ENCODE measurements around the gene FCAR.
"Not testable (repeated sequence)": the region's sequence is repeated elsewhere in the genome, so short reads cannot be mapped to it uniquely, and the experiment has no call there.

FCAR gene

DNA sequence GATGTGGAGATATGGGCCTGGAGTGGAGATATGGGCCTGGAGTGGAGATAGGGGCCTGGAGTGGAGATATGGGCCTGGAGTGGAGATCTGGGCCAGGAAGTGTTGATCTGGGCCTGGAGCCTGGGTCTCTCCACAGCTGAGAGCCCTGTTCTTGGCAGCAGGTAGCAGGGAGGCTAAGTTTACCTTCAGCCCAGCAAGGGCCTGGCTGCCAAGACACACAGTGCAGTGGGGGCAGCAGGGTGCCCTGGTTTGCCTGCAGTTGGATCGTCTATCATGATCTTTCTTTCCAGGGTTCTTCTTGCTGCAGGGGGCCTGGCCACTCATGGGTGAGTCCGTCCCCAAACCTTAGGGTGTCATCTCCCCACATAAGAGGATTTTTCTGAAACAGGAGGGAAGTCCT, 23.1 kb upstream of the FCAR start:
- peaks cover 14% of the 10 kb centered on the region for H3K27me3 ChIP-seq (ENCODE audit: low read depth, low read length)
- no peak overlapping the region for H3K4me3 ChIP-seq (ENCODE audit: low read length)
- H2AFZ ChIP-seq (ENCODE audit: low read depth, low read length), result no peak overlapping the region
- H3K27ac ChIP-seq (ENCODE audit: low read length), result no peak overlapping the region
- H4K20me1 ChIP-seq (ENCODE audit: insufficient read depth, low read length), result no peaks in the 10 kb centered on the region
- H3K4me2 ChIP-seq (ENCODE audit: low read length), result no peak overlapping the region
- TF ChIP-seq CTCF (IDR thresholded peaks at IDR 0.05; ENCODE audit: low read depth, low read length), result no peak
- no peak for TF ChIP-seq EZH2phosphoT487 (IDR thresholded peaks at IDR 0.05; ENCODE audit: low read depth)
- no peaks in the 10 kb centered on the region for H3K4me1 ChIP-seq (ENCODE audit: low read length)
- no peak overlapping the region for H3K9ac ChIP-seq (ENCODE audit: low read length)
- no peaks in the 10 kb centered on the region for H3K9me3 ChIP-seq (ENCODE audit: insufficient read depth, low read length)
- no peaks in the 10 kb centered on the region for H3K79me2 ChIP-seq (ENCODE audit: low read length)
- no peaks in the 10 kb centered on the region for H3K36me3 ChIP-seq (replicated peaks; ENCODE audit: low read depth, low read length)

DNA sequence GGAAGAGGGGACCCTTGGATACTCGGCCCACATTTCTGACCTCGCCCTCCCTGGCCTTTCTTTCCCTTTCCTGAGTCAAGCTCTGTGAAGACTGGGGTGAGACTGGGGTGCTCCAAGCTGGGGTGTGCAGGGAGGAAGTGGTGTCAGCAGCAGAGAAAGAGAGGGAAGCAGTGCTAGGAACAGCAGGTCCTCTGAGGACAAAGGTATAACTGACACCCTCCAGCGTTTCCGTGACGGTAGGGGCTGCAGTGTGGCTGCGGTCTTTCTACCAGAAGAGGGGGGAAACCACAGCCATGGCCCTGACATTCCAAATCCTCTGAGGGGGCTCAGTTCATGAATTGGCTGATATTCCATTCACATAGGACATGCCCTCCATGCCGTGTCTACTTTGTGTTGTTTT, 22.7 kb upstream of the FCAR start:
- no peak overlapping the region for H3K27ac ChIP-seq (ENCODE audit: low read length)
- H3K36me3 ChIP-seq (replicated peaks; ENCODE audit: low read depth, low read length), result no peaks in the 10 kb centered on the region
- H3K4me3 ChIP-seq (ENCODE audit: low read length), result no peak overlapping the region
- H3K4me1 ChIP-seq (ENCODE audit: low read length), result no peaks in the 10 kb centered on the region
- no peak overlapping the region for H3K4me2 ChIP-seq (ENCODE audit: low read length)
- H3K79me2 ChIP-seq (ENCODE audit: low read length), result no peaks in the 10 kb centered on the region
- TF ChIP-seq EZH2phosphoT487 (IDR thresholded peaks at IDR 0.05; ENCODE audit: low read depth), result no peak
- no peak for TF ChIP-seq CTCF (IDR thresholded peaks at IDR 0.05; ENCODE audit: low read depth, low read length)
- no peaks in the 10 kb centered on the region for H3K9me3 ChIP-seq (ENCODE audit: insufficient read depth, low read length)
- peaks cover 13% of the 10 kb centered on the region for H3K27me3 ChIP-seq (ENCODE audit: low read depth, low read length)
- no peaks in the 10 kb centered on the region for H4K20me1 ChIP-seq (ENCODE audit: insufficient read depth, low read length)
- no peak overlapping the region for H2AFZ ChIP-seq (ENCODE audit: low read depth, low read length)
- H3K9ac ChIP-seq (ENCODE audit: low read length), result no peak overlapping the region

GRCh38 chr19:54855241-54855640, 18.8 kb upstream of the FCAR start:
- not testable (repeated sequence) for H3K36me3 ChIP-seq (replicated peaks; ENCODE audit: low read depth, low read length); H3K9me3 ChIP-seq (ENCODE audit: insufficient read depth, low read length); H2AFZ ChIP-seq (ENCODE audit: low read depth, low read length); H3K4me2 ChIP-seq (ENCODE audit: low read length); H4K20me1 ChIP-seq (ENCODE audit: insufficient read depth, low read length); H3K79me2 ChIP-seq (ENCODE audit: low read length); H3K9ac ChIP-seq (ENCODE audit: low read length); H3K27ac ChIP-seq (ENCODE audit: low read length); H3K4me3 ChIP-seq (ENCODE audit: low read length); H3K4me1 ChIP-seq (ENCODE audit: low read length)
- H3K27me3 ChIP-seq (ENCODE audit: low read depth, low read length), result peaks cover 25% of the 10 kb centered on the region

GRCh38 chr19:54858476-54858875, 15.6 kb upstream of the FCAR start:
- H3K27me3 ChIP-seq (ENCODE audit: low read depth, low read length), result peaks cover 24% of the 10 kb centered on the region
- H3K4me2 ChIP-seq (ENCODE audit: low read length); H3K27ac ChIP-seq (ENCODE audit: low read length); H3K9me3 ChIP-seq (ENCODE audit: insufficient read depth, low read length); H3K36me3 ChIP-seq (replicated peaks; ENCODE audit: low read depth, low read length); H4K20me1 ChIP-seq (ENCODE audit: insufficient read depth, low read length); H3K9ac ChIP-seq (ENCODE audit: low read length); H3K79me2 ChIP-seq (ENCODE audit: low read length); H2AFZ ChIP-seq (ENCODE audit: low read depth, low read length); H3K4me3 ChIP-seq (ENCODE audit: low read length); H3K4me1 ChIP-seq (ENCODE audit: low read length): not testable (repeated sequence)

DNA sequence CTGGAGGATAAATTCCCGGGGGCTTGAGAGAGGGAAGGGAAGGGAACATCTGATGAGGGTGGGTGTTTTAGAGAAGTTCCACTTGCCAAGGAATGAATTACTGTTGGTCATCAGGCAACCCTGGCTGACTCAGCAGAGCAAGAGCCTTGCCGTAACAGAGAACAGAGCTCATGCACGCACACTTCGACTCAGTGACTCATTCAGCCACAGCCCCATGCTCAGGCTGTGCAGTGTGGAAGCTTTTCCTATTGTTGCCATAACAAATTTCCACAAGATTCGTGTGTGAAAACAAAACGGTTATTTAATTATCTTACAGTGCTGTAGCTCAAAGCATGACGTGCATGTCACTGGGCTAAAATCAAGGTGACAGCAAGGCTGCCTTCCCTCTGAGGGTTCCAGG, 14.6 kb upstream of the FCAR start:
- H3K4me3 ChIP-seq (ENCODE audit: low read length), result not testable (repeated sequence)

DNA sequence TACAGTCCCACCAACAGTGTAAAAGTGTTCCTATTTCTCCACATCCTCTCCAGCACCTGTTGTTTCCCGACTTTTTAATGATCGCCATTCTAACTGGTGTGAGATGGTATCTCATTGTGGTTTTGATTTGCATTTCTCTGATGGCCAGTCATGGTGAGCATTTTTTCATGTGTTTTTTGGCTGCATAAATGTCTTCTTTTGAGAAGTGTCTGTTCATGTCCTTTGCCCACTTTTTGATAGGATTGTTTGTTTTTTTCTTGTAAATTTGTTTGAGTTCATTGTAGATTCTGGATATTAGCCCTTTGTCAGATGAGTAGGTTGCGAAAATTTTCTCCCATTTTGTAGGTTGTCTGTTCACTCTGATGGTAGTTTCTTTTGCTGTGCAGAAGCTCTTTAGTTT, 10.6 kb upstream of the FCAR start:
- H3K4me2 ChIP-seq (ENCODE audit: low read length); H3K4me3 ChIP-seq (ENCODE audit: low read length); H2AFZ ChIP-seq (ENCODE audit: low read depth, low read length); H3K36me3 ChIP-seq (replicated peaks; ENCODE audit: low read depth, low read length); H4K20me1 ChIP-seq (ENCODE audit: insufficient read depth, low read length); H3K9me3 ChIP-seq (ENCODE audit: insufficient read depth, low read length); H3K79me2 ChIP-seq (ENCODE audit: low read length); H3K9ac ChIP-seq (ENCODE audit: low read length); H3K4me1 ChIP-seq (ENCODE audit: low read length); H3K27ac ChIP-seq (ENCODE audit: low read length): not testable (repeated sequence)
- H3K27me3 ChIP-seq (ENCODE audit: low read depth, low read length), result peaks cover 20% of the 10 kb centered on the region

More for the DNA sequence above, 14.6 kb upstream of the FCAR start:
- H3K4me1 ChIP-seq (ENCODE audit: low read length); H4K20me1 ChIP-seq (ENCODE audit: insufficient read depth, low read length); H2AFZ ChIP-seq (ENCODE audit: low read depth, low read length); H3K36me3 ChIP-seq (replicated peaks; ENCODE audit: low read depth, low read length); H3K9ac ChIP-seq (ENCODE audit: low read length); H3K79me2 ChIP-seq (ENCODE audit: low read length); H3K4me2 ChIP-seq (ENCODE audit: low read length); H3K27ac ChIP-seq (ENCODE audit: low read length); H3K9me3 ChIP-seq (ENCODE audit: insufficient read depth, low read length): not testable (repeated sequence)
- H3K27me3 ChIP-seq (ENCODE audit: low read depth, low read length), result peaks cover 24% of the 10 kb centered on the region

Measured in OCI-LY3 (cell line).